Right atrium auricular region (tissue), 2 donors: ENCODE data around the gene CRELD1. TPM values are rescaled to one million over a fixed set of nuclear protein-coding genes. Genes with fewer than 3 reads are reported as not detected.
"Not testable (repeated sequence)": the region's sequence is repeated elsewhere in the genome, so short reads cannot be mapped to it uniquely, and the experiment has no call there.

ENCODE experiments used
- DNase-seq: peaks from one replicate; pipeline ENCODE4 v3.0.0-alpha.2; 2019; ENCODE audit warnings: low spot score
- H3K27ac ChIP-seq, 2 donors: fragments of 200-600 bp; sonication (generic); 1 replicate in 1 of 2; 2 replicates in 1 of 2; pipeline ENCODE4 v1.5.1; 2016 to 2019
- H3K27me3 ChIP-seq, 2 donors: fragments of 200-600 bp; sonication (generic); one replicate each; pipeline versions ENCODE4 v1.5.1 to v1.6.0; 2017 to 2019
- H3K36me3 ChIP-seq: fragments of 200-600 bp; sonication (generic); one replicate; pipeline ENCODE4 v1.5.1; 2016
- H3K4me1 ChIP-seq, 2 donors: fragments of 200-600 bp; sonication (generic); one replicate each; pipeline versions ENCODE4 v1.5.1 to v1.6.0; 2017 to 2019
- H3K4me3 ChIP-seq, 2 donors: fragments of 200-600 bp; sonication (generic); 1 replicate in 1 of 2; 2 replicates in 1 of 2; pipeline ENCODE4 v1.5.1; 2017 to 2019; ENCODE audit warnings: mild to moderate bottlenecking in 1 of 2, moderate library complexity in 1 of 2
- H3K9me3 ChIP-seq, 2 donors: fragments of 200-600 bp; sonication (generic); one replicate each; pipeline ENCODE4 v1.5.1; 2019
- total RNA-seq, 2 donors: library from RNA; depleted of rRNA; stranded (reverse); fragments of >200 nt; gene quantifications; one replicate each; pipeline ENCODE4 v1.1.0, GENCODE V29; 2016
- TF ChIP-seq, protein P1 (sequence below), 2 donors: fragments of 200-600 bp; sonication (generic); IDR thresholded peaks; one replicate each; pipeline ENCODE4 v1.5.1; 2019; ENCODE audit warnings: antibody characterized with exemption in 2 of 2

CRELD1 gene
- total RNA-seq, 2 donors from 2014 or later: 63.9 to 79.0 TPM

- Histone ChIP-seq H3K36me3 (peaks cover 35% of the 10 kb centered on the region), H3K4me3 (peak overlapping the region; percentile 68 to 81), H3K27me3 (no peaks in the 10 kb centered on the region), H3K9me3 (no peaks in the 10 kb centered on the region), H3K27ac (peak overlapping the region; percentile 97 to 98), H3K4me1 (peaks cover 0 to 31% of the 10 kb centered on the region in 2 donors)
- DNase-seq: no peak
- TF ChIP-seq, protein P1, sequence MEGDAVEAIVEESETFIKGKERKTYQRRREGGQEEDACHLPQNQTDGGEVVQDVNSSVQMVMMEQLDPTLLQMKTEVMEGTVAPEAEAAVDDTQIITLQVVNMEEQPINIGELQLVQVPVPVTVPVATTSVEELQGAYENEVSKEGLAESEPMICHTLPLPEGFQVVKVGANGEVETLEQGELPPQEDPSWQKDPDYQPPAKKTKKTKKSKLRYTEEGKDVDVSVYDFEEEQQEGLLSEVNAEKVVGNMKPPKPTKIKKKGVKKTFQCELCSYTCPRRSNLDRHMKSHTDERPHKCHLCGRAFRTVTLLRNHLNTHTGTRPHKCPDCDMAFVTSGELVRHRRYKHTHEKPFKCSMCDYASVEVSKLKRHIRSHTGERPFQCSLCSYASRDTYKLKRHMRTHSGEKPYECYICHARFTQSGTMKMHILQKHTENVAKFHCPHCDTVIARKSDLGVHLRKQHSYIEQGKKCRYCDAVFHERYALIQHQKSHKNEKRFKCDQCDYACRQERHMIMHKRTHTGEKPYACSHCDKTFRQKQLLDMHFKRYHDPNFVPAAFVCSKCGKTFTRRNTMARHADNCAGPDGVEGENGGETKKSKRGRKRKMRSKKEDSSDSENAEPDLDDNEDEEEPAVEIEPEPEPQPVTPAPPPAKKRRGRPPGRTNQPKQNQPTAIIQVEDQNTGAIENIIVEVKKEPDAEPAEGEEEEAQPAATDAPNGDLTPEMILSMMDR (IDR thresholded peaks at IDR 0.05): peak in 1 of 2 donors; percentile 47
These were observed 594 bp downstream of the CRELD1 start for GRCh38 chr3:9934235-9934621.

- Histone ChIP-seq H3K4me1 (peaks cover 0 to 31% of the 10 kb centered on the region in 2 donors), H3K4me3 (peak overlapping the region in 1 of 2 donors; percentile 68)
- TF ChIP-seq, protein P1 (IDR thresholded peaks at IDR 0.05): no peak
These were observed 1.4 kb downstream of the CRELD1 start for GRCh38 chr3:9934993-9935392.

GRCh38 chr3:9935966-9936510, 2.4 kb downstream of the CRELD1 start:
- H3K27me3 ChIP-seq: no peaks in the 10 kb centered on the region
- H3K27ac ChIP-seq: no peak overlapping the region
- H3K9me3 ChIP-seq: no peaks in the 10 kb centered on the region
- H3K36me3 ChIP-seq: peaks cover 25% of the 10 kb centered on the region
- H3K4me1 ChIP-seq: peaks cover 0 to 31% of the 10 kb centered on the region in 2 donors
- H3K4me3 ChIP-seq: no peak overlapping the region
- DNase-seq: no peak
- TF ChIP-seq, protein P1 (IDR thresholded peaks at IDR 0.05): no peak

More at GRCh38 chr3:9934993-9935392, 1.4 kb downstream of the CRELD1 start:
- peaks cover 29% of the 10 kb centered on the region for H3K36me3 ChIP-seq
- H3K27ac ChIP-seq: no peak overlapping the region
- H3K9me3 ChIP-seq: no peaks in the 10 kb centered on the region
- no peak for DNase-seq
- H3K27me3 ChIP-seq: no peaks in the 10 kb centered on the region

GRCh38 chr3:9937486-9938238, 4.0 kb downstream of the CRELD1 start:
- no peaks in the 10 kb centered on the region for H3K27me3 ChIP-seq
- no peak for DNase-seq
- H3K36me3 ChIP-seq: peaks cover 35% of the 10 kb centered on the region
- TF ChIP-seq, protein P1 (IDR thresholded peaks at IDR 0.05): no peak
- H3K27ac ChIP-seq: no peak overlapping the region
- H3K4me1 ChIP-seq: peaks cover 0 to 23% of the 10 kb centered on the region in 2 donors
- H3K9me3 ChIP-seq: no peaks in the 10 kb centered on the region
- no peak overlapping the region for H3K4me3 ChIP-seq

DNA sequence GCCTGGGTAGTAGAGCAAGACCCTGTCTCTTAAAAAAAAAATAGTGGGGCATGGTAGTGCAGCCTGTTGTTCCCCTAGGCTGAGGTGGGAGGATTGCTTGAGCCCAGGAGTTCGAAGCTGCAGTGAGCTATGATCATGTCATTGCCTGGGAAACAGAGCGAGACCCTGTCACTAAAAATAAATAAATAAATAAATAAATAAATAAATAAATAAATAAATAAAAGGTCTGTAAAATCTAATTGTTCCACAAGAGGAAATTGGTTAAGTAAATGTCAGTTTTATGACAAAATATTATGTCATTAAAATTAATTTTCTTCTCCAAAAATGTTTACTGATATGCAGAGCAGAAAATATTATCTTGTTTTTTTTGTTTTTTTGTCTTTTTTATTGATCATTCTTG, 5.3 kb downstream of the CRELD1 start:
- Histone ChIP-seq H3K27me3 (no peaks in the 10 kb centered on the region), H3K4me1 (peaks cover 0 to 22% of the 10 kb centered on the region in 2 donors), H3K36me3 (peaks cover 40% of the 10 kb centered on the region), H3K4me3 (no peak overlapping the region), H3K27ac (no peak overlapping the region), H3K9me3 (no peaks in the 10 kb centered on the region)
- no peak for DNase-seq
- TF ChIP-seq, protein P1 (IDR thresholded peaks at IDR 0.05): no peak

DNA sequence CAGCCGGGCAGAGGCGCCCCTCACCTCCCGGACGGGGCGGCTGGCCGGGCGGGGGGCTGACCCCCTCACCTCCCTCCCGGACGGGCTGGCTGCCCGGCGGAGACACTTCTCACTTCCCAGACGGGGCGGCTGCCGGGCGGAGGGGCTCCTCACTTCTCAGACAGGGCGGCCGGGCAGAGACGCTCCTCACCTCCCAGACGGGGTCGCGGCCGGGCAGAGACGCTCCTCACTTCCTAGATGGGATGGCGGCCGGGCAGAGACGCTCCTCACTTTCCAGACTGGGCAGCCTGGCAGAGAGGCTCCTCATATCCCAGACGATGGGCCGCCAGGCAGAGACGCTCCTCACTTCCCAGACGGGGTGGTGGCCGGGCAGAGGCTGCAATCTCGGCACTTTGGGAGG, 6.3 kb downstream of the CRELD1 start:
- DNase-seq, H3K27ac ChIP-seq, H3K9me3 ChIP-seq, H3K4me3 ChIP-seq, H3K27me3 ChIP-seq: not testable (repeated sequence)
- H3K36me3 ChIP-seq: peaks cover 41% of the 10 kb centered on the region
- H3K4me1 ChIP-seq: peaks cover 0 to 14% of the 10 kb centered on the region in 2 donors
